T47D (cell line): ENCODE measurements around the gene GPSM1.

Source experiments
- DNase-seq, 2 experiments: peaks; one replicate each; pipeline versions ENCODE4 v3.0.0 to v3.0.0-alpha.2; 2011 to 2012; ENCODE audit warnings: low read depth in 1 of 2, low spot score in 1 of 2
- JUND ChIP-seq: IDR thresholded peaks from 2 replicates; pipeline ENCODE4 v1.6.1; 2012; ENCODE audit warnings: low read depth
- in situ Hi-C: cut with HindIII; loops from 2 replicates; pipeline ENCODE4 v1.10.0; 2016; ENCODE audit warnings: low sequenced_read_pairs, low pct_unique_long_range_greater_than_20kb

Gene GPSM1

GRCh38 chr9:136373300-136374182 is 46.2 kb downstream of the GPSM1 start, which contains the start of gene CARD9:
CARD9 (minus strand) TSS chr9:136373669; CDS start chr9:136372078, 1,591 bp downstream.
- TF ChIP-seq JUND: no peak
- no peak for DNase-seq
- in situ Hi-C loops: no loop called here

DNA sequence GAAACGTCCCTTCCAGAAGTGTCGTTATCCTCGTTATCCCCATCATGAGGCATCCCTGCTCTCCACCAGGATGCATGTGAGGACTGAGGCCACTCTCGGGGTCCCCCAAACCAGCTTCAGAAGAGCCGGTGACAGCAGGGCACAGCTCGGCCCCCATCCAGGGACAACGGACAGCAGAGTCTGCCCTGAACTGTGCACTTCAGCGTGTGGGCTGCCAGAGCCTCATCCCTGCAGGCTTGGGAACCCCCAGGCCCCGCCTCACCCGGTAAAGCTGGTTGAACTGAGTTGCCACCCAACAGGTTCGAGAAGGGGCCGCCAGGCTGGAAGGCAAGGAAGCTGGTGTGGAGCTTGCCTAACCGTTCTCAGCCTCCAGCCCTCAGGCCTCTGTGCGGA is 46.8 kb downstream of the GPSM1 start:
- peak in 1 of 2 experiments; percentile 80 for DNase-seq
- no peak for TF ChIP-seq JUND
- in situ Hi-C loops: no loop called here

- TF ChIP-seq JUND: no peak
Observed at GRCh38 chr9:136375096-136375495, 47.8 kb downstream of the GPSM1 start.

DNA sequence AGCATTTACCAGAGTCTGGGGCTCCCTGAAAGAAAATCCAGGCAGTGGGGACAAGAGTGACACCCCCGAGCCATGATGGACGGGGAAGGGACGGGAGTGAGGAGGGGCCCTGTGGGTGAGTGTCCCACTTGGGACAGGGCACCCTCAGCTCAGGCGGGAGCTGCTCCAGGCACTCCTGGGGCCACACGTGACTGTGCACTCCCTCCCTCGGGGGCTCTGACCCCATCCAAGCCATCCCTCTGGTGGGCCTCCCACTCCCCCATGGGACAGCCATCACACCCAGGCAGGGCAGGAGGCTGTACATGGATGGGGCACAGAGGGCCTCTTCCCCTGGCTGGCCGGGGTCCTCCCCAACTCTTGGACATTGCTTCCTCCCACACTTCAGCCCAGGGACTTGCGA is 49.1 kb downstream of the GPSM1 start:
- no peak for TF ChIP-seq JUND

More at GRCh38 chr9:136375096-136375495, 47.8 kb downstream of the GPSM1 start:
- no peak for DNase-seq
- in situ Hi-C loops: no loop called here

GRCh38 chr9:136377341-136378169 is 50.2 kb downstream of the GPSM1 start:
- DNase-seq: no peak
- TF ChIP-seq JUND: no peak
- in situ Hi-C loops: no loop called here

More for the DNA sequence above, 49.1 kb downstream of the GPSM1 start:
- in situ Hi-C loops: no loop called here
- DNase-seq: no peak

GRCh38 chr9:136378170-136379002 is 51.0 kb downstream of the GPSM1 start:
- no peak for TF ChIP-seq JUND
- in situ Hi-C loops: no loop called here
- no peak for DNase-seq

GRCh38 chr9:136379003-136379287 is 51.6 kb downstream of the GPSM1 start:
- TF ChIP-seq JUND: no peak
- no peak for DNase-seq
- in situ Hi-C loops: no loop called here

DNA sequence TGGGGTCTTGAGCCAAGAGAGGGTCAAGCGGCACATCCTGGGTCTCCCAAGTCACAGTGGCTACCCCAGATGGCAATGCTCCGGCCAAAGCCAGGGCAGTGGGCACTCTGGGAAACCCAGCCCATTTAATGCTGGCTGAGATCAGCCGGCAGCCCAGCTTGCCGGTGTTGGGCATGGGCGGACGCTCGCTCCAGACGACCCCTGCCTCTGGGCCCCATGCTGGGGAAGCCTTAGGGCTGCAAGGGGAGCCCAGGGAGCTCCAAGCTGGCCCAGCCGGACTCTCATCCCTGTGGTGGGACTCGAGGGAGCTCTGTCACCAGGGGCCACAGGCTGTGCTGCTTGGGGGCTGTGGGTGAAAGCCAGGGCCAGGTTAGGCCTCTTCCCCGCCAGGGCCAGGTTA is 52.1 kb downstream of the GPSM1 start:
- TF ChIP-seq JUND: no peak
- DNase-seq: no peak
- in situ Hi-C loops: no loop called here

GRCh38 chr9:136379891-136380290 is 52.6 kb downstream of the GPSM1 start:
- DNase-seq: no peak

DNA sequence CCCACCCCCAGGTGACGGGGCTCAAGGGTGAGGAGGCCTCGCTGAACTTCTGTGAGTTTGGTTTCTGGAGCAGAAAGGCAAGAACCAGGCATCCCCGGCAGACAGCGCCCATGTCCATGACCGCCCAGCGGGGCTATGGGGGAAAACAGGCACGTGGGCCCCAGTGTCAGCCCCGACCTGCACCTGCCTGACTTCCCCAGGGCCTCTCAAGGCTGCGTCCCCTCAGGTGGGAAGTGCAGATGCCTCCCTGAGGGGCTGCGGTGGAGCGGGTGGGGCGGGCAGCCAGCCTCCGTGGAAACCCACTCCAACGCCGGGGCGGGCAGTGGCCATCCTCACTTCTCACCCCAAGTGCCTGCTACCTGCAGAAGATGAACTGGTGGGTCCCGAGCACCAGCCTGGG is 53.0 kb downstream of the GPSM1 start:
- in situ Hi-C loops: no loop called here
- DNase-seq: no peak
- TF ChIP-seq JUND: no peak

More at GRCh38 chr9:136379891-136380290, 52.6 kb downstream of the GPSM1 start:
- TF ChIP-seq JUND: no peak
- in situ Hi-C loops: no loop called here

GRCh38 chr9:136381311-136381710 is 54.0 kb downstream of the GPSM1 start:
- TF ChIP-seq JUND: no peak
- DNase-seq: no peak
- in situ Hi-C loops: no loop called here

- in situ Hi-C loops: no loop called here
- no peak for TF ChIP-seq JUND
- DNase-seq: no peak
Observed at GRCh38 chr9:136381966-136382513, 54.7 kb downstream of the GPSM1 start.

DNA sequence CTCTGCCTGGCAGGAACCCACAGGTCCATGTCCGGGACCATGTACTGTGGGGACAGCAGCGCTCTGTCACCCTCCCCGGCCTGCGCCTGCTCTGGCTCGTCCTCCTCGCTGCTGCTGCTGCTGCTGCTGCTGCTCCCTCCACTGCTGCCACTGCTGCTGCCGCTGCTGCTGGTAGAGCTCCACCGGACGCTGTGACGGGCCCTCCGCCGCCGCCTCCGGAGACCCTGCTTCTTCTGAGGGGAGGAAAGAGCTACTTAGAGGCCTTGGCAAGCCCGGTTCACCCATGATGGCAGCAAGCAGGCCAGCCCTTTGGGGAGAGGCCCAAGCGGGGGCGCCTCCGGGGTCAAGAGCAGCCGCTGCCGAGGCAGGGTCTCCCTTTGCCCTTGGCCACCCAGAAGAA is 56.1 kb downstream of the GPSM1 start:
- no peak for TF ChIP-seq JUND
- in situ Hi-C loops: no loop called here
- no peak for DNase-seq
